HepG2 (cell line): ENCODE measurements around the gene THEM4. TPM values are rescaled to one million over a fixed set of nuclear protein-coding genes. Genes with fewer than 3 reads are reported as not detected.

Experiments
- ATF4 ChIP-seq, 2 experiments: fragments of 450-650 bp in 1 of 2; sonication (generic) in 1 of 2; formaldehyde crosslinking; IDR thresholded peaks; 2 replicates each; pipeline versions ENCODE4 v1.5.0 to v1.8.0; 2020 to 2022; ENCODE audit warnings: mild to moderate bottlenecking in 1 of 2, missing genetic modification reagents in 1 of 2
- BRCA1 ChIP-seq: sonication (generic); formaldehyde crosslinking; IDR thresholded peaks from 2 replicates; pipeline ENCODE4 v1.4.0; 2020; ENCODE audit warnings: missing genetic modification reagents
- CEBPB ChIP-seq: IDR thresholded peaks from 2 replicates; pipeline ENCODE4 v1.6.1; 2011; ENCODE audit warnings: low read depth, low read length, improper control_type of control experiment, borderline replicate concordance
- ELF1 ChIP-seq: sonication (generic); formaldehyde crosslinking; IDR thresholded peaks from 2 replicates; pipeline ENCODE4 v1.4.0; 2020; ENCODE audit warnings: missing genetic modification reagents
- FOXJ3 ChIP-seq: sonication (generic); formaldehyde crosslinking; IDR thresholded peaks from 2 replicates; pipeline ENCODE4 v1.4.0; 2020; ENCODE audit warnings: missing genetic modification reagents, mild to moderate bottlenecking, borderline replicate concordance
- JUND ChIP-seq: sonication (generic); formaldehyde crosslinking; IDR thresholded peaks from 2 replicates; pipeline ENCODE4 v1.8.0; 2022; ENCODE audit warnings: mild to moderate bottlenecking, missing genetic modification reagents
- KDM2A ChIP-seq: sonication (generic); formaldehyde crosslinking; IDR thresholded peaks from 2 replicates; pipeline ENCODE4 v1.4.0; 2020; ENCODE audit warnings: low read depth, missing genetic modification reagents, borderline replicate concordance
- KDM4B ChIP-seq: sonication (generic); formaldehyde crosslinking; IDR thresholded peaks from 2 replicates; pipeline ENCODE4 v1.4.0; 2020; ENCODE audit warnings: missing genetic modification reagents
- NFKBIZ ChIP-seq: IDR thresholded peaks from 2 replicates; pipeline ENCODE4 v1.6.1; 2018; ENCODE audit warnings: missing genetic modification reagents, missing compliant biosample characterization
- NR2F1 ChIP-seq, 2 experiments: fragments of 450-650 bp in 1 of 2; formaldehyde crosslinking in 1 of 2; IDR thresholded peaks; 2 replicates each; pipeline versions ENCODE4 v1.5.0 to v1.6.1; 2016 to 2020; ENCODE audit warnings: mild to moderate bottlenecking in 1 of 2, missing compliant biosample characterization in 1 of 2, missing genetic modification reagents in 1 of 2, moderate library complexity in 1 of 2
- POGK ChIP-seq: sonication (generic); formaldehyde crosslinking; conservative IDR thresholded peaks from 2 replicates; pipeline ENCODE4 v1.8.0; 2022; ENCODE audit warnings: mild to moderate bottlenecking, moderate library complexity, missing genetic modification reagents
- POLR2G ChIP-seq: fragments of 200-400 bp; formaldehyde crosslinking; IDR thresholded peaks from 2 replicates; pipeline ENCODE4 v1.6.1; 2018; ENCODE audit warnings: mild to moderate bottlenecking, low read depth, low read length, moderate library complexity
- RNF2 ChIP-seq: fragments of 450-650 bp; conservative IDR thresholded peaks from 2 replicates; pipeline ENCODE4 v1.6.1; 2016; ENCODE audit warnings: low read depth
- TBX3 ChIP-seq: fragments of 450-650 bp; IDR thresholded peaks from 2 replicates; pipeline ENCODE4 v1.6.1; 2017; ENCODE audit warnings: antibody characterized with exemption, mild to moderate bottlenecking, inconsistent platforms, borderline replicate concordance
- ZFP36L1 ChIP-seq: sonication (generic); formaldehyde crosslinking; IDR thresholded peaks from 2 replicates; pipeline ENCODE4 v1.8.0; 2022; ENCODE audit warnings: mild to moderate bottlenecking, missing genetic modification reagents, moderate library complexity
- ZNF20 ChIP-seq: sonication (generic); formaldehyde crosslinking; IDR thresholded peaks from 2 replicates; pipeline ENCODE4 v1.4.0; 2020; ENCODE audit warnings: mild to moderate bottlenecking, moderate library complexity, missing genetic modification reagents
- ZNF33B ChIP-seq: sonication (generic); formaldehyde crosslinking; IDR thresholded peaks from 2 replicates; pipeline ENCODE4 v1.5.1; 2020; ENCODE audit warnings: mild to moderate bottlenecking, missing genetic modification reagents
- ZNF512B ChIP-seq: sonication (generic); formaldehyde crosslinking; IDR thresholded peaks from 2 replicates; pipeline ENCODE4 v1.5.1; 2020; ENCODE audit warnings: missing genetic modification reagents, mild to moderate bottlenecking, borderline replicate concordance
- ZNF589 ChIP-seq: sonication (generic); formaldehyde crosslinking; conservative IDR thresholded peaks from 2 replicates; pipeline ENCODE4 v1.8.0; 2022; ENCODE audit warnings: mild to moderate bottlenecking, moderate library complexity, missing genetic modification reagents
- ZNF629 ChIP-seq: sonication (generic); formaldehyde crosslinking; conservative IDR thresholded peaks from 2 replicates; pipeline ENCODE4 v1.5.0; 2020; ENCODE audit warnings: missing genetic modification reagents
- ZNF660 ChIP-seq: sonication (generic); formaldehyde crosslinking; IDR thresholded peaks from 2 replicates; pipeline ENCODE4 v1.5.1; 2020; ENCODE audit warnings: mild to moderate bottlenecking, low read depth, missing genetic modification reagents, borderline replicate concordance
- polyA plus RNA-seq, 8 experiments: library from polyadenylated mRNA; depleted of rRNA in 3 of 8; stranded (reverse) in 7 of 8; unstranded in 1 of 8; fragments of >200 nt; fragmentation: Illumina TruSeq in 4 of 8; extraction: Trizol in 4 of 8; gene quantifications; 2 replicates each; pipeline versions ENCODE4 v1.2.1 to v1.2.3, GENCODE V29; 2011 to 2016; ENCODE audit warnings: low read depth in 4 of 8, missing spikeins in 1 of 8, mixed read lengths in 1 of 8; ENCODE audit not compliant: insufficient read depth in 1 of 8
- total RNA-seq, 5 experiments: library from RNA; depleted of rRNA; stranded (reverse); fragments of >200 nt; fragmentation: Illumina TruSeq; extraction: Trizol; gene quantifications; 2 replicates each; pipeline ENCODE4 v1.2.3, GENCODE V29; 2016; ENCODE audit warnings: low read depth in 1 of 5

The THEM4 gene
- total and polyA plus RNA-seq, 2 of the 13 experiments (the other 11 are each of a cell fraction or from before 2014, with no cell fraction given): 10.9 to 13.9 TPM

GRCh38 chr1:151909167-151910149 is at the start of gene THEM4 (continued):
- peak; percentile 24; the same call in 1 of the 2 replicates for TF ChIP-seq JUND (CRISPR knock-in tag)
- TF ChIP-seq ZNF589: no peak
- TF ChIP-seq FOXJ3 (CRISPR knock-in tag): peak; percentile 33; the same call in 1 of the 2 replicates
- peak; percentile 65; the same call in 1 of the 2 replicates for TF ChIP-seq RNF2
- peak; percentile 79; the same call in 1 of the 2 replicates for TF ChIP-seq ZFP36L1 (CRISPR knock-in tag)
- peak; percentile 20; the same call in 1 of the 2 replicates for TF ChIP-seq BRCA1
- no peak for TF ChIP-seq ZNF20 (CRISPR knock-in tag)
- peak; percentile 87 for TF ChIP-seq ELF1 (CRISPR knock-in tag)
- TF ChIP-seq NR2F1 (CRISPR knock-in tag; IDR thresholded peaks at IDR 0.05): 0 out of 4 replicates have a peak, but pooled peaks of 1 of the 2 experiments have one; percentile 39
- TF ChIP-seq POGK: peak; percentile 57
- no peak for TF ChIP-seq CEBPB
- TF ChIP-seq TBX3: peak; percentile 26; the same call in 1 of the 2 replicates
- TF ChIP-seq ZNF512B (CRISPR knock-in tag): no peak
- peak in 1 of 2 experiments; percentile 36; a peak in 1 of 4 replicates for TF ChIP-seq ATF4 (CRISPR knock-in tag; IDR thresholded peaks at IDR 0.05)
- TF ChIP-seq KDM2A (CRISPR knock-in tag): peak; percentile 93
- TF ChIP-seq POLR2G: peak; percentile 96
- peak; percentile 81; the same call in 1 of the 2 replicates for TF ChIP-seq KDM4B (CRISPR knock-in tag)
- no peak for TF ChIP-seq ZNF660 (CRISPR knock-in tag)
- peak; percentile 60; the same call in 1 of the 2 replicates for TF ChIP-seq NFKBIZ
- TF ChIP-seq ZNF629 (CRISPR knock-in tag): 0 out of 2 replicates have a peak, but pooled peaks have one; percentile 23
- TF ChIP-seq ZNF33B (CRISPR knock-in tag): 0 out of 2 replicates have a peak, but pooled peaks have one; percentile 82
